ENCODE measurements around the gene KCNJ3. TPM values are rescaled to one million over a fixed set of nuclear protein-coding genes. Genes with fewer than 3 reads are reported as not detected.

The KCNJ3 gene
- total and polyA plus RNA-seq, 2 donors (not counting 1 experiment from before 2014, with no cell fraction given): 0.01 TPM; not detected in 1

DNA sequence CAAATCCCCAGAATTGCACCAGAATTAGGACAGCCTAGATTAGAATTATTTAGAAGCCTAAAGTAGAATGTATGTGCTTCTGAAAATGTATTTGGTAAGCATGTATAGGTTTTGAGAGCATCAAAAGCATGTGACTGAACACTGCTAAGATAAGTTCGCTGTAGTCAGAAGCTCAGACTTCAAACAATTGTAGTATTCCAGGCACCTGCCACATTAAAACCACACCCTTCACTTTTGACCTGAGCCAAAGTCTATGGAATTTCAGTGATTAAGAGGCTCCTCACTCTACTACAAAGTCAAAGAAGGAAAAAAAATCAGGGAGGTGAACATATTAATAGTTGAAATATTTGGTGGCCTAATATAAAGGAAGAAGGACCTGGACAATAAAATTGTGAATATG lies 8.2 kb downstream of the KCNJ3 start:
- no peaks in the 10 kb centered on the region for H3K4me1 Mint-ChIP-seq
- Histone ChIP-seq H3K4me3 (ENCODE audit: control extremely low read depth in 1 of 5, extremely low read depth in 1 of 5, insufficient read depth in 1 of 5, low read depth in 2 of 5, low read length in 4 of 5) (no peak overlapping the region), H3K9me3 (ENCODE audit: control extremely low read depth in 1 of 3, control insufficient read depth in 2 of 3, insufficient read depth in 1 of 3, low read length in 2 of 3) (no peaks in the 10 kb centered on the region), H3K36me3 (replicated peaks in 1 of 2; ENCODE audit: control extremely low read depth in 1 of 2, control insufficient read depth in 1 of 2, extremely low read depth in 1 of 2, insufficient read depth in 2 of 2, low read length in 1 of 2) (no peaks in the 10 kb centered on the region), H3K4me2 (replicated peaks; ENCODE audit: low read depth, low read length, poor library complexity, severe bottlenecking) (no peak overlapping the region), H3K27ac (ENCODE audit: low read length in 2 of 2) (no peak overlapping the region), H3K79me2 (ENCODE audit: control insufficient read depth, insufficient read depth, low read length) (no peaks in the 10 kb centered on the region), H4K20me1 (ENCODE audit: control insufficient read depth, insufficient read depth, low read length, poor library complexity, severe bottlenecking) (no peaks in the 10 kb centered on the region), H3K27me3 (replicated peaks in 1 of 4; ENCODE audit: control extremely low read depth in 1 of 4, control insufficient read depth in 3 of 4, insufficient read depth in 4 of 4, low read length in 3 of 4) (no peaks in the 10 kb centered on the region), H3K4me1 (ENCODE audit: control insufficient read depth in 2 of 2, insufficient read depth in 2 of 2, low read length in 2 of 2) (no peaks in the 10 kb centered on the region), H3K9ac (ENCODE audit: low read length) (no peak overlapping the region), H2AFZ (ENCODE audit: insufficient read depth, low read depth, low read length, poor library complexity, severe bottlenecking) (no peak overlapping the region)
- no peak overlapping the region for H3K4me3 Mint-ChIP-seq
- no peaks in the 10 kb centered on the region for H3K9me3 Mint-ChIP-seq (ENCODE audit: insufficient read depth)
- no CpG with 5 or more reads among the region's 1 CpG for WGBS (ENCODE audit: insufficient coverage)
- ChIA-PET CTCF (no interaction called here), POLR2A (no interaction called here)
- no peak for TF ChIP-seq EZH2 (IDR thresholded peaks at IDR 0.05; ENCODE audit: borderline replicate concordance, insufficient read depth, low read depth, low read length, poor library complexity, severe bottlenecking)
- TF ChIP-seq, protein P1, sequence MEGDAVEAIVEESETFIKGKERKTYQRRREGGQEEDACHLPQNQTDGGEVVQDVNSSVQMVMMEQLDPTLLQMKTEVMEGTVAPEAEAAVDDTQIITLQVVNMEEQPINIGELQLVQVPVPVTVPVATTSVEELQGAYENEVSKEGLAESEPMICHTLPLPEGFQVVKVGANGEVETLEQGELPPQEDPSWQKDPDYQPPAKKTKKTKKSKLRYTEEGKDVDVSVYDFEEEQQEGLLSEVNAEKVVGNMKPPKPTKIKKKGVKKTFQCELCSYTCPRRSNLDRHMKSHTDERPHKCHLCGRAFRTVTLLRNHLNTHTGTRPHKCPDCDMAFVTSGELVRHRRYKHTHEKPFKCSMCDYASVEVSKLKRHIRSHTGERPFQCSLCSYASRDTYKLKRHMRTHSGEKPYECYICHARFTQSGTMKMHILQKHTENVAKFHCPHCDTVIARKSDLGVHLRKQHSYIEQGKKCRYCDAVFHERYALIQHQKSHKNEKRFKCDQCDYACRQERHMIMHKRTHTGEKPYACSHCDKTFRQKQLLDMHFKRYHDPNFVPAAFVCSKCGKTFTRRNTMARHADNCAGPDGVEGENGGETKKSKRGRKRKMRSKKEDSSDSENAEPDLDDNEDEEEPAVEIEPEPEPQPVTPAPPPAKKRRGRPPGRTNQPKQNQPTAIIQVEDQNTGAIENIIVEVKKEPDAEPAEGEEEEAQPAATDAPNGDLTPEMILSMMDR (IDR thresholded peaks at IDR 0.05): no peak
- no peak overlapping the region for H3K27ac Mint-ChIP-seq
- intact Hi-C loops (cut with micrococcal nuclease): no loop called here
- no peaks in the 10 kb centered on the region for H3K27me3 Mint-ChIP-seq
- no peak for DNase-seq
- ATAC-seq (ENCODE audit: low read depth): no peak

DNA sequence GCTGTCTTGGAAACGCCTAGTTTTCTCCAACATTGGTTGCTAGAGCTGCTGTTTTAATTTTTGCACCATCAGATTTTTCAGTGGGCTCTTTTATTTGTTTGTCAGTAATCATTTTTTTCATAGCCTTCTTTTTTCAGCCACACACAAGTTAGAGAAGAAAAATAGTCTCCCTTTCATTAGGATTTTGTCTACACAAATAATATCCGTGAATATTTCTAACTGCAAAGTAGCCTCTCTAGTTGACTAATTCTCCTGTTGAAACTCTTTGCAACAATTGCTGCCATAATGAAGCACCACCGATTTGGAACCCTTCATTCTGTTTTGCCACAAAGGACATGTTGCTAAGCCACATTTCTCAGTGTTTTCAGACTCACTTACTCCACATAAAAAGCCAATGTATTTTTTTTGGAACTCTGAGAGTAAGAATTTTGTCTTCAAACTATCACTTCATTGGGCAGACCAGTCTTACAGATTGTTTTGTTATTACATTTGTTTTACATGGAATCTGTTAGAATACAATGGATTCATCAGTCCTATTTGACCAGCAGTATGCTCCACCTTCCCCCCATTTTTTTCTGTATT lies 9.6 kb downstream of the KCNJ3 start:
- DNase-seq: no peak
- H3K27ac Mint-ChIP-seq: no peak overlapping the region
- Histone ChIP-seq H2AFZ (ENCODE audit: insufficient read depth, low read depth, low read length, poor library complexity, severe bottlenecking) (no peak overlapping the region), H3K36me3 (replicated peaks in 1 of 2; ENCODE audit: control extremely low read depth in 1 of 2, control insufficient read depth in 1 of 2, extremely low read depth in 1 of 2, insufficient read depth in 2 of 2, low read length in 1 of 2) (no peaks in the 10 kb centered on the region), H4K20me1 (ENCODE audit: control insufficient read depth, insufficient read depth, low read length, poor library complexity, severe bottlenecking) (no peaks in the 10 kb centered on the region), H3K27ac (ENCODE audit: low read length in 2 of 2) (no peak overlapping the region), H3K9ac (ENCODE audit: low read length) (no peak overlapping the region), H3K27me3 (replicated peaks in 1 of 4; ENCODE audit: control extremely low read depth in 1 of 4, control insufficient read depth in 3 of 4, insufficient read depth in 4 of 4, low read length in 3 of 4) (no peaks in the 10 kb centered on the region), H3K4me3 (ENCODE audit: control extremely low read depth in 1 of 5, extremely low read depth in 1 of 5, insufficient read depth in 1 of 5, low read depth in 2 of 5, low read length in 4 of 5) (no peak overlapping the region), H3K9me3 (ENCODE audit: control extremely low read depth in 1 of 3, control insufficient read depth in 2 of 3, insufficient read depth in 1 of 3, low read length in 2 of 3) (no peaks in the 10 kb centered on the region), H3K79me2 (ENCODE audit: control insufficient read depth, insufficient read depth, low read length) (no peaks in the 10 kb centered on the region), H3K4me2 (replicated peaks; ENCODE audit: low read depth, low read length, poor library complexity, severe bottlenecking) (no peak overlapping the region), H3K4me1 (ENCODE audit: control insufficient read depth in 2 of 2, insufficient read depth in 2 of 2, low read length in 2 of 2) (no peaks in the 10 kb centered on the region)
- H3K9me3 Mint-ChIP-seq (ENCODE audit: insufficient read depth): no peaks in the 10 kb centered on the region
- TF ChIP-seq EZH2 (IDR thresholded peaks at IDR 0.05; ENCODE audit: borderline replicate concordance, insufficient read depth, low read depth, low read length, poor library complexity, severe bottlenecking): no peak
- TF ChIP-seq, protein P1 (IDR thresholded peaks at IDR 0.05): no peak
- H3K27me3 Mint-ChIP-seq: no peaks in the 10 kb centered on the region
- no peak for ATAC-seq (ENCODE audit: low read depth)
- CTCF ChIA-PET: no interaction called here
- POLR2A ChIA-PET: no interaction called here
- no peaks in the 10 kb centered on the region for H3K4me1 Mint-ChIP-seq
- WGBS (ENCODE audit: insufficient coverage): 94% methylated on average over 2 of the region's 3 CpGs
- intact Hi-C loops (cut with micrococcal nuclease): no loop called here
- H3K4me3 Mint-ChIP-seq: no peak overlapping the region

All from B cell (primary cell).